HK-2 (cell line): ENCODE measurements around the gene KIF6.
"Not testable (repeated sequence)": the region's sequence is repeated elsewhere in the genome, so short reads cannot be mapped to it uniquely, and the experiment has no call there.

Source experiments
- DNase-seq: peaks from one replicate; pipeline ENCODE4 v3.0.0-alpha.2; 2018; ENCODE audit not compliant: unreplicated experiment

KIF6 gene

DNA sequence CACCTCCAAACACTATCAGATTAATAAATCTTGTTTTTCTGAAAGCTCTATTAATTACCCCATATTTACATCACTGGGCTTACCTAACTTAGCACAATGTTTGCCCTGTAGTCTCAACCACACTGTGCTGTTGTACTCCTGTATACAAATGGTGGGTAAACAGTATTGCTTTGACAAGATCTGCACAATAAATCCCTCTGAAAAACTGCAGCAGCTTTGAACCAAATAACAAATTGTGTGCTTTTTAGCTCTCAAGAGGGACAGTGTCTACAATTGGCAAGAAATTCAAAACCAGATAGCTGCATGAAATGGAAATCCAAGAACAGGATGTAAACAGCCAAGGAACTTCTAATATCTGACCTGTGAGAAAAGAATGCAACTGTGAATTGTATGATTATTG, 10.4 kb downstream of the KIF6 start:
- no peak for DNase-seq

DNA sequence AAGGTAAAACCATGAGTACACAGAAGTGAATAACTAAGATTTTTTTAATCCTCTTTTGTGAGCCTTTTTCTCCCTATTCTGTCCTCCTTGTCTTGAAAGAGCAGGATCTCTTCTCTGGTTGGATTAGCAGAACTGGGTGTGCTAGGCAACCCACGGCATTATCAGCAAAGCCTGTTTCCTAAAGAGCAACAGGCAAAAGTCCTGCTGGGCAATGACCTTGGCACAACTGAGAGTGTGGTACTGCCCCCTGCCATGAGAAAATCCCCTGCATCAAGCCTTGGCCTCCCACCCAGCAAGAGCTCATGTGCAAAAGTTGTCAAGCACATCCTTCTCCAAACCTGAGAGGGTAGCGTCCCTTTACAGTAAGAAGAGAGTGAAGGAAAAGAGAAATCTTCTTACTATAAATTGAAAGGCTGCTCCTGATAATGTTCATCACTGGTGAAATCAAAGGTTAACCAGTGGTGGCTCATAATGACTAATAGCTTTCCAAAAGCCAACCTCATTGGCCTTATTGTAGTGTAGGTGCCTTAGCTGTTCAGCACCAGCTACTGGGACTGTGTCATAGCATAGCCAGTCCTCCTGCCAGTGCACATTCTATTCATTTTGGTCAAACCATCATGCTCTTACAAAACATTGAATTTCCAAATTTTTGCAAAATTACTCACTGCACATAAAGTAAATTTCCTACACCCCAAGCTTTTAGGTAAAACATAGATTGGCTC, 17.1 kb downstream of the KIF6 start:
- DNase-seq: no peak

DNA sequence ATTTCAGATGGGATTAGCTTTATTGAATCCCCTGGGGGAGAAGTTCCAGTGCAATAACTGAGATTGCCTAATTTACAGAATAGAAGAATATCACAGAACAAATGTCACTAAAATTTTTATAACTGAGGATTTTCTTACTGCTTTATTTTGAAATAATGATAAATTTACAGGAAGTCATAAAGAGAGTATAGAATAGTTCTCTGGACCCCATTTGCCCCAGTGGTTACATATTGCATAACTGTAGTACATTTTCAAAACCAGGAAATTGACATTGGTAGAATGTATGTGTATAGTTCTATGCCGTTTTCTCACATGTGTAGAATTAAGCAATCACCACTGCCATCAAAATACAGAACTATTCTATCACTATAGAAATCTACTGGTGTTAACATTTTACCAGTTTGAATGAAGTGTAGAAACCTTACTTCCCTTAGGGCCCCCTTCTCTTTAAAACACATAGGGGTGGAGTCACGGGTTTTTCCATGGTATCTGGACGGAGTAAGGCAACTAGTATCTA, 18.3 kb downstream of the KIF6 start:
- no peak for DNase-seq

DNA sequence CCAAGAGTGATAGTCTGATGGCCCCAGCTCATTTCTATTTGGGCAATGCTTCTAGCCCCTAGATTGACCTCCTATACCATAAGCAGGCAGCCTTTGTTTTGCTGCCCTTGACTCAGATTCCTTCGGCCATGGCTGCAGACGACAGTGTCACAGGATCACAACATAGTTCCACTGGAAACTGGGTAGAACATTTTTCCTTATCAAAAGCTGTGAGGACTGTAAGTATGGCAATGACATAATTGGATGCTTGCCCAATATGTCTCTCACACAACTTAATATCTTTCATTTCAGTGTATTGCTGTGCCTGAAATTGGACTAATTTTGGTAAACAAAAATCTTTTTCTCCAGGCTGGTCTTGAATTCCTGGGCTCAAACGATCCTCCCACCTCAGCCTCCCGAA, 22.9 kb downstream of the KIF6 start:
- DNase-seq: no peak

DNA sequence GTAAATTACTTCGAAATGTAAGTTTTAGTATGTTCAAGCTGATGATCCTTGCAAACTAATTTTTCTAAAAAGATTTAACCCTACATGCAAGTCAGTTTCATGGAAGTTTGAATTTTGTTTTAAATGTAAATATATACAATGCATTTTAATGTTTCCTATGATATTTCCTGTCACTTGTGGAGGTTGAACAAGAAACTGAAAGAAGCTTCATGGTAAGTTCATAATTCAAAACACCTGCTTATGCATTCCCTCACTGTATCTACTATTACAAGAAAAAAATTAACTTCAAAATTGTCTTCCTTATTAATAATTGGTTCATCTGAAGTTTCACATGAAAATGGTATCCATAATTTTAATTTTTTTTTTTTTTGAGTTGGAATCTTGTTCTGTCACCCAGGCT, 24.8 kb downstream of the KIF6 start:
- no peak for DNase-seq

DNA sequence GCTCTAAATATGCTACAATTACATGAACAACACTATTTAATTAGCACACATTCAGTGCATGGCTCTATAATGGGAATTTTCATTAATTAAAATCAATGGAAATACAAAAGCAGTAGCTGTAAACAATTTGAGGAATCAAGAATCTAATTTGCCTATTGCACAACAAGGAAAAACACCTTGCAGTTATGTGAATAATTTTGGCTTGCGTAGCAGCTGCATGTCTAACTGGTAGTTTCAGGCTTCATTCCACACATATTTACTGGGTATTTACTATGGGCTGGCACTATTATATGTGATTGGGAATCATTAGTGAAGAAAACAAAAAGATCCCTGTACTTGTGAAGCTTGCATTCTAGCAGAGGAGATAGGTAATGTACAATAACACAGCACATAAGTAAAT, 26.4 kb downstream of the KIF6 start:
- DNase-seq: no peak

DNA sequence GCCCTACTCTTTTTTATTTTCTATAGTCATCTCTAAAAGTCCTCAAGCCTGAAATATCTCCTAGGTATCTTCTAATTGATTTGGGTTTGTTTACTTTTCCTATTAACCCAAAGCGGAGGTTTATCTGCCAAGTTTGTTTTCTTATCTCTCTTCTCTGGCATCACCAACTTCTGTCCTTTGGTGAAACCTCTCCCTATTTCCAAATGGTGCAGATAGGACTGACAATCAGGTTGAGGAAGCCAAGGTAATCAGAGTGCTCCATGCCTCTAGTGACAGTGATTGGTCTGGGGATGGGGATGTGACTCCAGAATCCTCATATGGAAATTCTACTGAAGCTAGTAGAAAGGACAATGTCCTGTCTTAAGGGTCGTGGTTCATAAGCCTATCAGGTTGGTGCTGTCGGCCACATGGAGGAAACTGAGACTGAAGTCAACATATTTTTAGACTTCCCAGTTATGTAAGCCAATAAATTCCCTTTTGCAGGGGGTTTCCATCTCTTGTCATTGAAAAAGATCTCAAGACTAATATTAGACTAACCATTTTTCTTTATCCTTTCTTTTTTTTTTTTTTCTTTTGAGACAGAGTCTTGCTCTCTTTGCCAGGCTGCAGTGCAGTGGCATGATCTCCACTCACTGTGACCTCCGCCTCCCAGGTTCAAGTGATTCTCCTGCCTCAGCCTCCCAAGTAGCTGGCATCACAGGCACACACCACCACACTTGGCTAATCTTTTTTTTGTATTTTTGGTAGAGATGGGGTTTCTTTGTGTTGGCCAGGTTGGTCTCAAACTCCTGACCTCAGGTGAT, 28.0 kb downstream of the KIF6 start:
- no peak for DNase-seq

DNA sequence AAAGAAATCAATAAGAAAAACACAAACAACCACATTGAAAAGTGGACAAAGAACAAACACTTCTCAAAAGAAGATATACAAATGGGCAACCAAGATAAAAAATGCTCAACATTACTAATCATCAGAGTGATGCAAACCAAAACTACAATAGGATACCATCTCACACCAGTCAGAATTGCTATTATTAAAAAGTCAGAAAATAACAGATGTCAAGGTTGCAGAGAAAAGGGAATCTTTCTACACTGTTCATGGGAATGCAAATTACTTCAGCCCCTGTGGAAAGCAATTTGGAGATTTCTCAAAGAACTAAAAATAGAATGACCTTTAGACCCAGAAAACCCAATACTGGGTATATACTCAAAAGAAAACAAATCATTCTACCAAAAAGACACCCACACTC, 29.8 kb downstream of the KIF6 start:
- DNase-seq: no peak

DNA sequence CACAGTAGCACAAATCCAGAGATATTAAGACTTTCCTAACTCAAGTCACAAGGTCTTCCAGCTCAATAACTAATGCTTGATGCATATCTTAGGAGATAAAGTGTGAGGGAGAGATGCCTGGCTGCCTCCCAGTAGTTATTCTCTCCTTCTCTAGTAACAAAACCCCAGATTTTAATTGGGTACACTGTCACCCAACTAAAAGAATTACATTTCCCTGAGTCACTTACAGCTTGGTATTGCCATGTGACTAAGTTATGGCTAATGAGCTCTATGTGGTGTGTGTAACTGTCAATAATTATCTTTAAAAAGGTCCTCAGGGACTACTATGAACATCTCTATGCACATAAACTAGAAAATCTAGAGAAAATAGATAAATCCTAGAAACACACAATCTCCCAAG, 32.0 kb downstream of the KIF6 start:
- DNase-seq: no peak

DNA sequence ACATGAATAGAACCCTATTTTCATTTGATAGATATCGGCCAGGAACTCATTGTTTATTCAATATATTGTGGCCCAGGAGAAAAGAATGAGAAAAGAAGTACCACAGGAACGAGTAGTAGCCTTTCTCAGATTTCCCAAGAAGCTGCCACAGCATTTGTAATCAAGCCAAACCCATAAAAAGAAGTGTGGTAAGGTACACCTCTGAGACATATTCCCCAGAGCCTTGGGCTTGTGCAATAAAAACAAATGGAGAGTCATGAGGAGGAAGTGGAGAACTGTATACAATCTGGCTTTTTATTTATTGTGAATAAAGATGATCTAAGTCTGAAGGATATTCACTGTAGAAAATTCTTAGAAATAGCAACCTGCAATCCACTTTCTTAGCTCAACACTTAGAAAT, 36.7 kb downstream of the KIF6 start:
- DNase-seq: no peak

DNA sequence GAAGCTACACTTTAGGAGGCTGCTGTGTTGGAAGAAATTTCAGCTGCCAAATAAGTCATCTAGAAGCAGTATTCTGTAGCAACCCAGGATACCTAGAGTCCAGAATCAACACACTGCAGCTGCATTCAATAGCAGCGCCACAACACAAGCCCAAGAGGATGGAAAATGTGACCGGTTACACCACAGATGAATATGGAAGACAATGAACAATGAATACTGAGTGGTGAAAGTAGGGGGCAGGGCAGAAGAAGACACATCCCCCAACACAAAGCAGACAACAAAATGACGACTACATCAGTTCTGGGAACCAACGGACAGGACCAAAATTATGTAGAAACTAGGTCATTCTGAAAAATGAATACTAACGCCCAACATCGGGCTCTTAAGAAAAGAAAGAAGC, 38.2 kb downstream of the KIF6 start:
- DNase-seq: no peak

DNA sequence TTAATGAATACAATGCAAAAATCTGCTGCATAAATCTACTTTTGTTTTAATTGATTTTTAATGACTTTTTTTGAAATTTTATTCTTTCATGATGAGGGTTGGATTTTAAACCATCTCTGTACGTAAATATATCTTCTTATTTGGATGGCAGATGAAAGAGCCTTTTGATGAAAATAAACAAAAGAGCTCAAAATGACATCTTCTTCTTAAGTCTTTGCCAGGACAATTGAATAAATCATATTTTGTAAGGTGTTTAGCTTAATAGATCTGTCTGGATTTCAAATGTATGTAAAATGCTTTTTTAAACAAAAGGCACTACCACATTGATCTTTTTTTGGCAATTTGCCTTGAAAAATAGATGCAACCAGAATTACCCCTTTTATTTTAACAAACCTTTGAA, 39.3 kb downstream of the KIF6 start:
- no peak for DNase-seq

DNA sequence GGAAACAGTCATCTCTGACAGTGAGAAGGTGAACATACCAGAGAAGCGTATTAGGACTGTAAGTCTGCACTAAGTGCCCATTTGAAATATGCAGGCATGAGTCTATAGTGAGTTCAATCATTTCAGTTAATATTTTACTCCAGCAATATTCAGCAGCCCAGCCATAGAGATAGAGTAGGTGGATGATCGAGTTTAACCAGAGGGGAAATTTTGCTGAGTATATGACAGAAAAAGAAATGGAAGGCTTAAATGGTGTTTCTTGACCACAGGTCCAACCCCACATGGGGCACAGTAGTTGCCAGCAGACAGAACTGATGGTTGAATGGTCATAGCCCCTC, 39.8 kb downstream of the KIF6 start:
- DNase-seq: no peak

DNA sequence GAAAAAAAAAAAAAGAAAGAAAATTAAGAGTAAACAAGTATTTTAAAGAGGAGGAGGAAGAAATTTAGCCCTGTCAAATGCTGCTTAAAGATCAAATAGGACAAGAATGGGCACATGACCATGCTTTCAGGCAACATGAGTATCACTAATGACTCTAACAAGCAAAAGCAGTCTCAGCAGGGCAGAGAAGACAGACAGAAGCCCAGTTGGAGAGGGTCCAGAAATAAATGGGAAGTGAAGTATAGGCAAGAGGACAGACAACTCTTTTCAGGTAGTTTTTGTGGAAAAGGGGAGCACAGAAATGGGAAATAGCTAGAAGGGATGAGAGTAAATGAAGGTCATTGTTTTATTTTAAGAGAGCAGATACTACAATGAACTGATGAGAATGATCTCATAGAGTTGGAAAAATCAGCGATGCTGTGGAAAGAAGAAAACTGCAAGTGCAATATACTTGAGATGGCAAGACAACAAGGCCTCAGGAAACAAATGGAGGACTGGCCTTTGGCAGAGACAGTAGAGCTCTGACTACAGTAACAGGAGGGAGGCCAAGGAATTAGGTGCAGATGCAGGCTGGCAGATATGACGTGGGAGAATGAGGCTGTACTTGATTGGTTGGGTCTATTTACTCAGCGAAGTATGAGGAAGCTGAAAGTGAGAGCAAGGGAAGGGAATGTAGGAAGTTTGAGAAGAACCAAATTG, 40.3 kb downstream of the KIF6 start:
- no peak for DNase-seq

DNA sequence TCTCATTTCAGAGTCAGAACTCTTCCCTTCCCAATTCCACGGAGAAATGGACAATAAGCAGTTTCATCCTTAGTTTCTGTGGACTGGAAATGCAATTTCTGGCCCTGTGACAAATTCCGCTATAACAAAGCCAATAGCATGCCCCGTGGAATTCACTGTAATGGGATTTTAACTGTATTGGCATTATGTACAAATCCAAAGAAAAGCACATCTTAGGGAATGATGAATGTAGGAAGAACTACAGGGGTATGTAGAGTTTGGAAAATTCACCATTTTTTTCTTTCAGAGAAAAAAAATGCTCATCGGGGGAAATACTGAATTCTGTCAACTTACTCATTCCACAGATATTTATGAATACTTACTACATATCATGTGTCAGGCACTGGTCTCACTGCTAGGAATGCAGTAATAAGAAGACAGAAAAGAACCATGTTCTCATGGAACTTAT, 43.5 kb downstream of the KIF6 start:
- DNase-seq: no peak

DNA sequence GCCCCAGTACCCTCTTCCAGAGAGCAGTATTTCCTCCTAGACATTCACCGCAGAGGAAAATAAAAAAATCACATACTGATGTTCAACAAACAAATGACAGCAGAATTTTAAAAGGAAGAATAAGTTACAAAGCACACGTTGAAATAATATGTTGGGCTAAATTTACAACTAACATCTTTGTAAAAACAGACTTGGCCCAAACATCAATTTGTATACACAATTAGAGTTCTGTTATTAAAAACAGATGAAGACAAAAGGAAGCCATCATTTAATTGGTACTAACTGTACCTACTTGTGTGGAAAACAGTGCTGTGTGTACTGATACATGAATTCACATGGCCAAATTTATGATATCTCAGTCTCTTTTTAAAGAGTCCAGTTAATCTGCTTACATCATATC, 46.3 kb downstream of the KIF6 start:
- DNase-seq: no peak

DNA sequence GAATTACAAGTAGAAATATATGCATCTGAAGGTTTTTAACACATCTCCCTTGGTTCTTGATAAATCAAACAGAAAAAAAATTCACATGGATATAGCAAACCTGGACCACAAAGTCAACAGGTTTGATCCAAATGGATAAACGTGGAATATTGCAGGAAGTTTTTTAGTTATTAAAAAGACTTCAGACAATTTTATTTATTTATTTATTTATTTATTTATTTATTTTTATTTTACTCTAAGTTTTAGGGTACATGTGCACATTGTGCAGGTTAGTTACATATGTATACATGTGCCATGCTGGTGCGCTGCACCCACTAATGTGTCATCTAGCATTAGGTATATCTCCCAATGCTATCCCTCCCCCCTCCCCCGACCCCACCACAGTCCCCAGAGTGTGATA, 47.9 kb downstream of the KIF6 start:
- not testable (repeated sequence) for DNase-seq

DNA sequence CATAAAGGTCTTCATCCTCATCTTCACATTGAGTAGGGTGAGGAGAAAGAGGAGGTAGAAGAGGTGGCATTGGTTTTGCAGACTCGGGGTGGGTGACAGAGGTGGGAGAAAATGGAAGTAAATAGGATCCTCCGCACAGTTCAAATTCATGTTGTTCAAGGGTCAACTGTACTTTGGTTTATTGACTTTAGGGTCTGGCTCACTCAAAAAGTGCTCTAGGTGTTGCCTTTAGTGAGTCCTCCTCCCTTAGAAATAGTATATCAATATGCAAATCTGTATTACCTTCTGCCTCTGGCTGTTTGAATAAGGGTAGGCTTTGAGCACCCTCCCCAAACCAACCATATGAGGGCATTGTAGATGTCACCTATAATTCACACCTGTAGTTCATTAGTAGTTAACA, 54.7 kb downstream of the KIF6 start:
- no peak for DNase-seq

DNA sequence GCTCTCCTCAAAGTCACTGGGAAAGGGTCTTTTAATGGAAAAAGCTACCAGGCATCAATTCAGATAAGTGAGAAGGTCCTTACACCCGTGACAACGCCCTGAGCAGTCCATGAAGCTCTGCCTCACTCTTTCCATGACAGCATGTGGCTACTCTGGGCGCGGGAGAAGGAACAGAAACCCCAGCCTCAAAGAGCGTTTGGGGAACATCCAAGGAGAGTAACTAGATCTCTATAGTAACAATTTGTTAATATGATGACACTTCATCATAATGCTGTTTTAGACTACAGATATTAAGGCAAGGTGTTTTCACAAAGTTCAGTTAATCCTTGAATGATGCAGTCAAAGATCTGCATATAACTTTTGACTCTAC, 55.2 kb downstream of the KIF6 start:
- DNase-seq: no peak

DNA sequence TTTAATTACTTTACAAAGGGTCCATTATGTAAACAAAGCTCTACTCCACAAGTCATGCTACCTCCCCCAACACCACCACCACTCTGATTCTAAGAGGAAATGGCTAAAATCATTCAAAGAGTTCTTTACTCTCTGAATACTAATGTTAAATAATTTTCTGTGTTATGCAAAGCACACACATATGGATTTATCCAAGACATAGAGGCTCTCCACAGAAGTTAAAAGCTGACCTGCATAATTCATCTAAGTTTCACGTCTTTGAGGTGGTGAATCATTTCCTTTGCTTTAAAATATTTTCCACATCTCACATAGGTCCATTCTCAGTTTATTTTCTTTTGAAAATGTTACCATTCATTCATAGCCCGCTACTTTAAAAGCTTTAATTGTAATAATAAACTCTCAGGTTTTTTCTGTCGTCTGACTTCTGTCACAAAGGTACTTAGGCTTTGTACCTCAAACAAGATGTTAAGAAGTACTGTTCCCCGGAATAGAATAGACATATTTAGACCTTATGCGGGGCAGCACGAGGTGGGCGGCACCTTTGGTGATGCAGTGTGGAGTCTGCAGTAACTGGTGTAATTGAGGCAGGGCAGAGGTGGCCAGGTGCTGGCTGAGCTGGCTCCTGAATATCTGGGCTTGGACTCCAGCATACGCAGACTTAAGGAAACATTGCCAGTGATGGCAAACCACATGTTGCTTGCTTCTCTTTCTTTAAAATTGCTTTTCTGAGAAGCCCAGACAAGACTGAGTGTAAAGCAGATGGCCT, 55.8 kb downstream of the KIF6 start:
- DNase-seq: no peak

DNA sequence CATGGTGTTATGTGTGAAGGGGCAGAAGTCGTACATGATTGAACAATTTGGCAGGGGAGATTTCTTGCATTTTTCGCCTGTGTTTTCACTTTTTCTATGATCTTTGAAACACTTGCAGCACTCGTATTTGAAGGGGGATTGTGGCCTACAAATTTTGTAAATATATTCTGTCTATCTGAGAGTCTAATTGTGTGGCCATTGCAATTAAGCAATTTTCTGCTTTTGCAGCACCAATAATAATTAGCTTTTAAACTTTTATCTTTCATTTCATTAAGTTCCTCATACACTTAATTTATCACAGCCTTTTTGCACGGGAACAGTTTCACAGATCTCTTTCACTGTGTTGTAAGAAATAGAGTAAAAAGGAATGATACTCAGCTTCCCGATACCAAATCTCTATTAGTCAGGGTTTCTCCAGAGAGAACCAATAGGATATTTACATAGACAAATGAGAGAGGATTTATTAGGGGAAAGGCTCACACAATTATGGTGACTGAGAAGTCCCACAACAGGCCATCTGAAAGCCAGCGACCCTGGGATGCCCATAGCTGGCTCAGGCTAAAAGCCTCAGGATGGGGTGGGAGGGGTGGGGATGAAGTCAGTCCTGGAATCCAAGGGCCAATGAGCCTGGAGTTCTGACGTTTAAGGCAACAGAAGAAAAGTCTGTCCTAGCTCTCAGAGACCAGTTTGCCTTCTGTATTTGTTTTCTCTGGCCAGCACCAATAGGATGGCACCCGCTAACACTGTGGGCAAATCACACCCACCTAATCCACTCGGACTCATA, 58.3 kb downstream of the KIF6 start:
- DNase-seq: no peak
